GM12878 (cell line): ENCODE results near the gene CNR2. TPM values are rescaled to one million over a fixed set of nuclear protein-coding genes. Genes with fewer than 3 reads are reported as not detected.

Experiments
- ATF7 ChIP-seq: fragments of 450-650 bp; IDR thresholded peaks from 2 replicates; pipeline ENCODE4 v1.6.1; 2016; ENCODE audit warnings: low read depth, mild to moderate bottlenecking
- MEF2A ChIP-seq: IDR thresholded peaks from 2 replicates; pipeline ENCODE4 v1.6.1; 2011; ENCODE audit warnings: low read depth, mild to moderate bottlenecking, low read length, moderate library complexity; ENCODE audit not compliant: insufficient read depth
- PML ChIP-seq: IDR thresholded peaks from 2 replicates; pipeline ENCODE4 v1.6.1; 2012; ENCODE audit warnings: low read length, inconsistent platforms
- PRDM15 ChIP-seq: fragments of 450-650 bp; formaldehyde crosslinking; IDR thresholded peaks from 2 replicates; pipeline ENCODE4 v1.4.0; 2020; ENCODE audit warnings: mild to moderate bottlenecking, moderate library complexity
- SIX5 ChIP-seq: IDR thresholded peaks from 2 replicates; pipeline ENCODE4 v1.6.1; 2011; ENCODE audit warnings: mild to moderate bottlenecking, low read depth, low read length, moderate library complexity; ENCODE audit not compliant: severe bottlenecking
- STAT1 ChIP-seq: fragments of 450-650 bp; conservative IDR thresholded peaks from 2 replicates; pipeline ENCODE4 v1.6.1; 2014; ENCODE audit warnings: antibody characterized with exemption, mild to moderate bottlenecking
- TCF12 ChIP-seq: IDR thresholded peaks from 2 replicates; pipeline ENCODE4 v1.6.1; 2011; ENCODE audit warnings: low read depth, mild to moderate bottlenecking, low read length
- ZNF217 ChIP-seq: fragments of 450-650 bp; IDR thresholded peaks from 2 replicates; pipeline ENCODE4 v1.6.1; 2017; ENCODE audit warnings: antibody characterized with exemption, mild to moderate bottlenecking
- polyA plus RNA-seq, 11 experiments: library from polyadenylated mRNA; depleted of rRNA in 4 of 11; unstranded in 6 of 11; stranded (reverse) in 5 of 11; fragments of >200 nt; fragmentation: Nextera tagmentation in 4 of 11; fragmentation: Illumina TruSeq in 1 of 11; extraction: Ambion mirVana in 4 of 11; extraction: Trizol in 1 of 11; gene quantifications; 1 replicate in 1 of 11; 2 replicates in 10 of 11; pipeline versions ENCODE4 v1.2.1 to v1.2.3, GENCODE V29; 2011 to 2016; ENCODE audit warnings: inconsistent platforms in 2 of 11, missing spikeins in 2 of 11, low read depth in 1 of 11
- total RNA-seq, 4 experiments: library from RNA; depleted of rRNA in 3 of 4; stranded (reverse); fragments of >200 nt in 3 of 4; fragmentation: Illumina TruSeq in 1 of 4; extraction: Trizol in 1 of 4; gene quantifications; 2 replicates each; pipeline versions ENCODE4 v1.2.1 to v1.2.3, GENCODE V29; 2013 to 2021
- TF ChIP-seq, protein P1 (sequence below): fragments of 150-350 bp; IDR thresholded peaks from 2 replicates; pipeline ENCODE4 v1.6.1; 2014; ENCODE audit warnings: mild to moderate bottlenecking, low read depth, low read length
- TF ChIP-seq, protein P2 (sequence below): fragments of 450-650 bp; IDR thresholded peaks from 2 replicates; pipeline ENCODE4 v1.6.1; 2017; ENCODE audit warnings: mild to moderate bottlenecking, low read depth, inconsistent platforms; ENCODE audit not compliant: poor library complexity, severe bottlenecking
- TF ChIP-seq, protein P3 (sequence below): fragments of 450-650 bp; IDR thresholded peaks from 2 replicates; pipeline ENCODE4 v1.6.1; 2018; ENCODE audit warnings: borderline replicate concordance, mild to moderate bottlenecking; ENCODE audit not compliant: partially characterized antibody
- TF ChIP-seq, protein P4 (sequence below): IDR thresholded peaks from 2 replicates; pipeline ENCODE4 v1.6.1; 2011; ENCODE audit warnings: low read depth, mild to moderate bottlenecking, low read length, moderate library complexity, borderline replicate concordance; ENCODE audit errors: extremely low read depth
- TF ChIP-seq, protein P5 (sequence below): fragments of 450-650 bp; IDR thresholded peaks from 2 replicates; pipeline ENCODE4 v1.6.1; 2017; ENCODE audit warnings: mild to moderate bottlenecking, moderate library complexity

CNR2 gene
- total and polyA plus RNA-seq, 10 of the 15 experiments (the other 5 are each of a cell fraction or from before 2014, with no cell fraction given) = 0.46 to 19.8 (median 12.2) TPM

GRCh38 chr1:23908453-23909341 lies 4.5 kb downstream of the CNR2 start (continued):
- TF ChIP-seq, protein P1, sequence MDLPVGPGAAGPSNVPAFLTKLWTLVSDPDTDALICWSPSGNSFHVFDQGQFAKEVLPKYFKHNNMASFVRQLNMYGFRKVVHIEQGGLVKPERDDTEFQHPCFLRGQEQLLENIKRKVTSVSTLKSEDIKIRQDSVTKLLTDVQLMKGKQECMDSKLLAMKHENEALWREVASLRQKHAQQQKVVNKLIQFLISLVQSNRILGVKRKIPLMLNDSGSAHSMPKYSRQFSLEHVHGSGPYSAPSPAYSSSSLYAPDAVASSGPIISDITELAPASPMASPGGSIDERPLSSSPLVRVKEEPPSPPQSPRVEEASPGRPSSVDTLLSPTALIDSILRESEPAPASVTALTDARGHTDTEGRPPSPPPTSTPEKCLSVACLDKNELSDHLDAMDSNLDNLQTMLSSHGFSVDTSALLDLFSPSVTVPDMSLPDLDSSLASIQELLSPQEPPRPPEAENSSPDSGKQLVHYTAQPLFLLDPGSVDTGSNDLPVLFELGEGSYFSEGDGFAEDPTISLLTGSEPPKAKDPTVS = no peak
- TF ChIP-seq SIX5 (no peak), PML (no peak), MEF2A (no peak), ZNF217 (peak; percentile 64; the same call in 1 of the 2 replicates), PRDM15 (0 out of 2 replicates have a peak, but pooled peaks have one; percentile 40), ATF7 (peak; percentile 96), STAT1 (no peak), TCF12 (peak; percentile 75)
- TF ChIP-seq, protein P2, sequence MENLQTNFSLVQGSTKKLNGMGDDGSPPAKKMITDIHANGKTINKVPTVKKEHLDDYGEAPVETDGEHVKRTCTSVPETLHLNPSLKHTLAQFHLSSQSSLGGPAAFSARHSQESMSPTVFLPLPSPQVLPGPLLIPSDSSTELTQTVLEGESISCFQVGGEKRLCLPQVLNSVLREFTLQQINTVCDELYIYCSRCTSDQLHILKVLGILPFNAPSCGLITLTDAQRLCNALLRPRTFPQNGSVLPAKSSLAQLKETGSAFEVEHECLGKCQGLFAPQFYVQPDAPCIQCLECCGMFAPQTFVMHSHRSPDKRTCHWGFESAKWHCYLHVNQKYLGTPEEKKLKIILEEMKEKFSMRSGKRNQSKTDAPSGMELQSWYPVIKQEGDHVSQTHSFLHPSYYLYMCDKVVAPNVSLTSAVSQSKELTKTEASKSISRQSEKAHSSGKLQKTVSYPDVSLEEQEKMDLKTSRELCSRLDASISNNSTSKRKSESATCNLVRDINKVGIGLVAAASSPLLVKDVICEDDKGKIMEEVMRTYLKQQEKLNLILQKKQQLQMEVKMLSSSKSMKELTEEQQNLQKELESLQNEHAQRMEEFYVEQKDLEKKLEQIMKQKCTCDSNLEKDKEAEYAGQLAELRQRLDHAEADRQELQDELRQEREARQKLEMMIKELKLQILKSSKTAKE = no peak
- TF ChIP-seq, protein P3, sequence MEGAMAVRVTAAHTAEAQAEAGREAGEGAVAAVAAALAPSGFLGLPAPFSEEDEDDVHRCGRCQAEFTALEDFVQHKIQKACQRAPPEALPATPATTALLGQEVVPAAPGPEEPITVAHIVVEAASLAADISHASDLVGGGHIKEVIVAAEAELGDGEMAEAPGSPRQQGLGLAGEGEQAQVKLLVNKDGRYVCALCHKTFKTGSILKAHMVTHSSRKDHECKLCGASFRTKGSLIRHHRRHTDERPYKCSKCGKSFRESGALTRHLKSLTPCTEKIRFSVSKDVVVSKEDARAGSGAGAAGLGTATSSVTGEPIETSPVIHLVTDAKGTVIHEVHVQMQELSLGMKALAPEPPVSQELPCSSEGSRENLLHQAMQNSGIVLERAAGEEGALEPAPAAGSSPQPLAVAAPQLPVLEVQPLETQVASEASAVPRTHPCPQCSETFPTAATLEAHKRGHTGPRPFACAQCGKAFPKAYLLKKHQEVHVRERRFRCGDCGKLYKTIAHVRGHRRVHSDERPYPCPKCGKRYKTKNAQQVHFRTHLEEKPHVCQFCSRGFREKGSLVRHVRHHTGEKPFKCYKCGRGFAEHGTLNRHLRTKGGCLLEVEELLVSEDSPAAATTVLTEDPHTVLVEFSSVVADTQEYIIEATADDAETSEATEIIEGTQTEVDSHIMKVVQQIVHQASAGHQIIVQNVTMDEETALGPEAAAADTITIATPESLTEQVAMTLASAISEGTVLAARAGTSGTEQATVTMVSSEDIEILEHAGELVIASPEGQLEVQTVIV = peak; percentile 12
- TF ChIP-seq, protein P4, sequence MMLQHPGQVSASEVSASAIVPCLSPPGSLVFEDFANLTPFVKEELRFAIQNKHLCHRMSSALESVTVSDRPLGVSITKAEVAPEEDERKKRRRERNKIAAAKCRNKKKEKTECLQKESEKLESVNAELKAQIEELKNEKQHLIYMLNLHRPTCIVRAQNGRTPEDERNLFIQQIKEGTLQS = no peak
- TF ChIP-seq, protein P5, sequence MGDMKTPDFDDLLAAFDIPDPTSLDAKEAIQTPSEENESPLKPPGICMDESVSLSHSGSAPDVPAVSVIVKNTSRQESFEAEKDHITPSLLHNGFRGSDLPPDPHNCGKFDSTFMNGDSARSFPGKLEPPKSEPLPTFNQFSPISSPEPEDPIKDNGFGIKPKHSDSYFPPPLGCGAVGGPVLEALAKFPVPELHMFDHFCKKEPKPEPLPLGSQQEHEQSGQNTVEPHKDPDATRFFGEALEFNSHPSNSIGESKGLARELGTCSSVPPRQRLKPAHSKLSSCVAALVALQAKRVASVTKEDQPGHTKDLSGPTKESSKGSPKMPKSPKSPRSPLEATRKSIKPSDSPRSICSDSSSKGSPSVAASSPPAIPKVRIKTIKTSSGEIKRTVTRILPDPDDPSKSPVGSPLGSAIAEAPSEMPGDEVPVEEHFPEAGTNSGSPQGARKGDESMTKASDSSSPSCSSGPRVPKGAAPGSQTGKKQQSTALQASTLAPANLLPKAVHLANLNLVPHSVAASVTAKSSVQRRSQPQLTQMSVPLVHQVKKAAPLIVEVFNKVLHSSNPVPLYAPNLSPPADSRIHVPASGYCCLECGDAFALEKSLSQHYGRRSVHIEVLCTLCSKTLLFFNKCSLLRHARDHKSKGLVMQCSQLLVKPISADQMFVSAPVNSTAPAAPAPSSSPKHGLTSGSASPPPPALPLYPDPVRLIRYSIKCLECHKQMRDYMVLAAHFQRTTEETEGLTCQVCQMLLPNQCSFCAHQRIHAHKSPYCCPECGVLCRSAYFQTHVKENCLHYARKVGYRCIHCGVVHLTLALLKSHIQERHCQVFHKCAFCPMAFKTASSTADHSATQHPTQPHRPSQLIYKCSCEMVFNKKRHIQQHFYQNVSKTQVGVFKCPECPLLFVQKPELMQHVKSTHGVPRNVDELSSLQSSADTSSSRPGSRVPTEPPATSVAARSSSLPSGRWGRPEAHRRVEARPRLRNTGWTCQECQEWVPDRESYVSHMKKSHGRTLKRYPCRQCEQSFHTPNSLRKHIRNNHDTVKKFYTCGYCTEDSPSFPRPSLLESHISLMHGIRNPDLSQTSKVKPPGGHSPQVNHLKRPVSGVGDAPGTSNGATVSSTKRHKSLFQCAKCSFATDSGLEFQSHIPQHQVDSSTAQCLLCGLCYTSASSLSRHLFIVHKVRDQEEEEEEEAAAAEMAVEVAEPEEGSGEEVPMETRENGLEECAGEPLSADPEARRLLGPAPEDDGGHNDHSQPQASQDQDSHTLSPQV = no peak
